Measurements from ENCODE around the gene CPSF7. TPM values are rescaled to one million over a fixed set of nuclear protein-coding genes. Genes with fewer than 3 reads are reported as not detected.

The CPSF7 gene
- polyA plus RNA-seq, 1 of the 3 experiments (the other 2 are of a cell fraction) = 44.0 TPM

DNA sequence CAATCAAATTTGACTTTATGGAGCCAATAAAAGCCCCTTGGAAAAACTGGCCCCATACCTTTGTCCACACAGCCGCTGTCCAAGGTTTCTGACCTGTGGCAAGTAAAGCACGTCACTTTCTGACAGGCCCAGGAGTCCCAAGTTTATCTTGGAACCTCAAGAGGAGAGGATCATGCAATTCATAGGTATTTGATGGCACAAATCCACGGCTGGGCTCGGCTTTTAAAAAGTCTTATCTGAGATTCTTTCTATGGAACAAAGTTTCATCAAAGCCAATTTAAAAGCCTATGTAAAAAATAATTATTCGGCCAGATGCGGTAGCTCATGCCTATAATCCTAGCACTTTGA, 54.0 kb downstream of the CPSF7 start:
- WGBS (ENCODE audit: low lambda C conversion rate) = 97% methylated on average over 6 of the region's 6 CpGs
- no peak overlapping the region for H3K4me2 ChIP-seq
- no peaks in the 10 kb centered on the region for H3K27me3 ChIP-seq (ENCODE audit: insufficient read depth)
- H3F3A ChIP-seq (replicated peaks; ENCODE audit: insufficient read depth) = peaks cover 9% of the 10 kb centered on the region
- H3K9me3 ChIP-seq = peaks cover 9% of the 10 kb centered on the region; the same call in 1 of the 2 replicates
- H4K20me1 ChIP-seq (ENCODE audit: insufficient read depth) = no peaks in the 10 kb centered on the region
- H3K27ac ChIP-seq (ENCODE audit: low read depth in 2 of 2, low read length in 1 of 2) = no peak overlapping the region
- H3K4me1 ChIP-seq (ENCODE audit: control insufficient read depth in 1 of 2, insufficient read depth in 2 of 2, low read depth in 1 of 2, low read length in 1 of 2) = peaks cover 0 to 7% of the 10 kb centered on the region in 2 experiments; a peak in 1 of 4 replicates
- peaks cover 3 to 44% of the 10 kb centered on the region in 2 experiments for H3K36me3 ChIP-seq (replicated peaks in 1 of 2; ENCODE audit: control insufficient read depth in 1 of 2, insufficient read depth in 2 of 2, low read length in 1 of 2)
- no peaks in the 10 kb centered on the region for H3K9me2 ChIP-seq
- DNase-seq = no peak
- no peaks in the 10 kb centered on the region for H3K79me2 ChIP-seq (ENCODE audit: insufficient read depth)
- H3K9ac ChIP-seq = no peak overlapping the region
- no peak overlapping the region for H2AFZ ChIP-seq (ENCODE audit: low read depth)
- ChIA-PET POLR2A (no interaction called here), CTCF (interaction anchor here (1.9 to 3.7 kb wide), 2 partner anchors 10 to 39 kb away, joined by 8 to 27 read pairs; no protein-coding TSS in a partner anchor)
- no peak overlapping the region for H3K4me3 ChIP-seq (ENCODE audit: low read depth in 2 of 2, low read length in 1 of 2)
- no peak for TF ChIP-seq RCOR1 (IDR thresholded peaks at IDR 0.05; ENCODE audit: low read length)
- TF ChIP-seq, protein P1, sequence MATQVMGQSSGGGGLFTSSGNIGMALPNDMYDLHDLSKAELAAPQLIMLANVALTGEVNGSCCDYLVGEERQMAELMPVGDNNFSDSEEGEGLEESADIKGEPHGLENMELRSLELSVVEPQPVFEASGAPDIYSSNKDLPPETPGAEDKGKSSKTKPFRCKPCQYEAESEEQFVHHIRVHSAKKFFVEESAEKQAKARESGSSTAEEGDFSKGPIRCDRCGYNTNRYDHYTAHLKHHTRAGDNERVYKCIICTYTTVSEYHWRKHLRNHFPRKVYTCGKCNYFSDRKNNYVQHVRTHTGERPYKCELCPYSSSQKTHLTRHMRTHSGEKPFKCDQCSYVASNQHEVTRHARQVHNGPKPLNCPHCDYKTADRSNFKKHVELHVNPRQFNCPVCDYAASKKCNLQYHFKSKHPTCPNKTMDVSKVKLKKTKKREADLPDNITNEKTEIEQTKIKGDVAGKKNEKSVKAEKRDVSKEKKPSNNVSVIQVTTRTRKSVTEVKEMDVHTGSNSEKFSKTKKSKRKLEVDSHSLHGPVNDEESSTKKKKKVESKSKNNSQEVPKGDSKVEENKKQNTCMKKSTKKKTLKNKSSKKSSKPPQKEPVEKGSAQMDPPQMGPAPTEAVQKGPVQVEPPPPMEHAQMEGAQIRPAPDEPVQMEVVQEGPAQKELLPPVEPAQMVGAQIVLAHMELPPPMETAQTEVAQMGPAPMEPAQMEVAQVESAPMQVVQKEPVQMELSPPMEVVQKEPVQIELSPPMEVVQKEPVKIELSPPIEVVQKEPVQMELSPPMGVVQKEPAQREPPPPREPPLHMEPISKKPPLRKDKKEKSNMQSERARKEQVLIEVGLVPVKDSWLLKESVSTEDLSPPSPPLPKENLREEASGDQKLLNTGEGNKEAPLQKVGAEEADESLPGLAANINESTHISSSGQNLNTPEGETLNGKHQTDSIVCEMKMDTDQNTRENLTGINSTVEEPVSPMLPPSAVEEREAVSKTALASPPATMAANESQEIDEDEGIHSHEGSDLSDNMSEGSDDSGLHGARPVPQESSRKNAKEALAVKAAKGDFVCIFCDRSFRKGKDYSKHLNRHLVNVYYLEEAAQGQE (IDR thresholded peaks at IDR 0.05; ENCODE audit: low read depth, low read length) = 0 out of 2 replicates have a peak, but pooled peaks have one; percentile 16

DNA sequence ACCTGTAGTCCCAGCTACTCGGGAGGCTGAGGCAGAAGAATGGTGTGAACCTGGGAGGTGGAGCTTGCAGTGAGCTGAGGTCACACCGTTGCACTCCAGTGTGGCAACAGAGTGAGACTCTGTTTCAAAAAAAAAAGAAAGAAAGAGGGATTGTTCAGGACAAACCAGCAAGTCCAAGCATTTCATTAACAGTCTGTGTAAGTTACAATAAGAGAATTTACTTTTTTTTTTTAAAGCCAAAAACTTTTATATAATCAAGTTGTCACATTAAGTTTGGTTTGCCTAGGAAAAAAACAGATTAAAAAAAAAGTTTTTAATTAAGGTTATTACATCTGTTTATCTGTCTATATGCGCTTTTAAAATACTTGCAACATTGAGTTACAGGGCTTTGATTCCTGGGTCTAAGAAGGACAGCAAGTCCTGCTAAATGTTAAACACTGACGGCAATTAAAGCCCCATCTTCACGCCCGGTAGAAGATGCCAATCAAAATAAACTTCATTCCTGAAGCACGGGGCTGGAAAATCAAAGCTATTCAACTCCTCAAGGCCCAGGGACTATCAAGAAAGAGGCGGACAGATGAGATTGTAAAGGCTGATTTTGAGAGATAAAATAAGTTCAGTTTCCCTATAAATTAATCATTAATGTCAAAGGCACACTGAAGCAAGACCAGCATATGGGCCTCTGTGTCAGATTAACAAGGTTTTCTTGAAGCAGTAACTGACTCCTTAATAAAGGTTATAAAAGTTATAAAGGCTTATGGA, 56.9 kb downstream of the CPSF7 start:
- no peak overlapping the region; a peak in 1 of 4 replicates for H3K4me3 ChIP-seq (ENCODE audit: low read depth in 2 of 2, low read length in 1 of 2)

More for the DNA sequence above, 56.9 kb downstream of the CPSF7 start:
- Histone ChIP-seq H3K4me2 (no peak overlapping the region), H3F3A (replicated peaks; ENCODE audit: insufficient read depth) (peaks cover 9% of the 10 kb centered on the region), H3K27ac (ENCODE audit: low read depth in 2 of 2, low read length in 1 of 2) (no peak overlapping the region), H3K9me3 (peaks cover 9% of the 10 kb centered on the region; the same call in 1 of the 2 replicates), H3K79me2 (ENCODE audit: insufficient read depth) (no peaks in the 10 kb centered on the region; the same call in 1 of the 2 replicates), H3K4me1 (ENCODE audit: control insufficient read depth in 1 of 2, insufficient read depth in 2 of 2, low read depth in 1 of 2, low read length in 1 of 2) (no peaks in the 10 kb centered on the region), H3K9me2 (no peaks in the 10 kb centered on the region), H4K20me1 (ENCODE audit: insufficient read depth) (no peaks in the 10 kb centered on the region), H3K27me3 (ENCODE audit: insufficient read depth) (no peaks in the 10 kb centered on the region), H3K36me3 (replicated peaks in 1 of 2; ENCODE audit: control insufficient read depth in 1 of 2, insufficient read depth in 2 of 2, low read length in 1 of 2) (peaks cover 28 to 69% of the 10 kb centered on the region in 2 experiments), H2AFZ (ENCODE audit: low read depth) (no peak overlapping the region), H3K9ac (no peak overlapping the region)
- ChIA-PET POLR2A (interaction anchor here (0.8 to 2.5 kb wide), 2 partner anchors 10 to 11 kb away, joined by 4 to 19 read pairs; partner anchors contain the start of genes CYB561A3 and TMEM138), CTCF (interaction anchor here (1.0 to 1.1 kb wide), 2 partner anchors 9 to 37 kb away, joined by 3 to 4 read pairs; no protein-coding TSS in a partner anchor)
- no peak for DNase-seq
- TF ChIP-seq ELF1 (IDR thresholded peaks at IDR 0.05) = no peak
- no peak for TF ChIP-seq GABPA (IDR thresholded peaks at IDR 0.05; ENCODE audit: low read depth)
- TF ChIP-seq, protein P2, sequence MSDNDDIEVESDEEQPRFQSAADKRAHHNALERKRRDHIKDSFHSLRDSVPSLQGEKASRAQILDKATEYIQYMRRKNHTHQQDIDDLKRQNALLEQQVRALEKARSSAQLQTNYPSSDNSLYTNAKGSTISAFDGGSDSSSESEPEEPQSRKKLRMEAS (IDR thresholded peaks at IDR 0.05; ENCODE audit: low read depth) = no peak
- TF ChIP-seq SIN3A (IDR thresholded peaks at IDR 0.05; ENCODE audit: borderline replicate concordance, low read depth, low read length) = no peak
- TF ChIP-seq, protein P3, sequence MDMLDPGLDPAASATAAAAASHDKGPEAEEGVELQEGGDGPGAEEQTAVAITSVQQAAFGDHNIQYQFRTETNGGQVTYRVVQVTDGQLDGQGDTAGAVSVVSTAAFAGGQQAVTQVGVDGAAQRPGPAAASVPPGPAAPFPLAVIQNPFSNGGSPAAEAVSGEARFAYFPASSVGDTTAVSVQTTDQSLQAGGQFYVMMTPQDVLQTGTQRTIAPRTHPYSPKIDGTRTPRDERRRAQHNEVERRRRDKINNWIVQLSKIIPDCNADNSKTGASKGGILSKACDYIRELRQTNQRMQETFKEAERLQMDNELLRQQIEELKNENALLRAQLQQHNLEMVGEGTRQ (IDR thresholded peaks at IDR 0.05; ENCODE audit: borderline replicate concordance, low read depth, low read length) = no peak
- no peak for TF ChIP-seq RFX5 (IDR thresholded peaks at IDR 0.05; ENCODE audit: low read length)
- TF ChIP-seq, protein P4, sequence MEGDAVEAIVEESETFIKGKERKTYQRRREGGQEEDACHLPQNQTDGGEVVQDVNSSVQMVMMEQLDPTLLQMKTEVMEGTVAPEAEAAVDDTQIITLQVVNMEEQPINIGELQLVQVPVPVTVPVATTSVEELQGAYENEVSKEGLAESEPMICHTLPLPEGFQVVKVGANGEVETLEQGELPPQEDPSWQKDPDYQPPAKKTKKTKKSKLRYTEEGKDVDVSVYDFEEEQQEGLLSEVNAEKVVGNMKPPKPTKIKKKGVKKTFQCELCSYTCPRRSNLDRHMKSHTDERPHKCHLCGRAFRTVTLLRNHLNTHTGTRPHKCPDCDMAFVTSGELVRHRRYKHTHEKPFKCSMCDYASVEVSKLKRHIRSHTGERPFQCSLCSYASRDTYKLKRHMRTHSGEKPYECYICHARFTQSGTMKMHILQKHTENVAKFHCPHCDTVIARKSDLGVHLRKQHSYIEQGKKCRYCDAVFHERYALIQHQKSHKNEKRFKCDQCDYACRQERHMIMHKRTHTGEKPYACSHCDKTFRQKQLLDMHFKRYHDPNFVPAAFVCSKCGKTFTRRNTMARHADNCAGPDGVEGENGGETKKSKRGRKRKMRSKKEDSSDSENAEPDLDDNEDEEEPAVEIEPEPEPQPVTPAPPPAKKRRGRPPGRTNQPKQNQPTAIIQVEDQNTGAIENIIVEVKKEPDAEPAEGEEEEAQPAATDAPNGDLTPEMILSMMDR (IDR thresholded peaks at IDR 0.05) = no peak
- no peak for TF ChIP-seq SMC3 (IDR thresholded peaks at IDR 0.05; ENCODE audit: low read depth, low read length)
- TF ChIP-seq, protein P5, sequence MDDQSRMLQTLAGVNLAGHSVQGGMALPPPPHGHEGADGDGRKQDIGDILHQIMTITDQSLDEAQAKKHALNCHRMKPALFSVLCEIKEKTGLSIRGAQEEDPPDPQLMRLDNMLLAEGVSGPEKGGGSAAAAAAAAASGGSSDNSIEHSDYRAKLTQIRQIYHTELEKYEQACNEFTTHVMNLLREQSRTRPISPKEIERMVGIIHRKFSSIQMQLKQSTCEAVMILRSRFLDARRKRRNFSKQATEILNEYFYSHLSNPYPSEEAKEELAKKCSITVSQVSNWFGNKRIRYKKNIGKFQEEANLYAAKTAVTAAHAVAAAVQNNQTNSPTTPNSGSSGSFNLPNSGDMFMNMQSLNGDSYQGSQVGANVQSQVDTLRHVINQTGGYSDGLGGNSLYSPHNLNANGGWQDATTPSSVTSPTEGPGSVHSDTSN (IDR thresholded peaks at IDR 0.05) = no peak
- TF ChIP-seq NFIC (IDR thresholded peaks at IDR 0.05; ENCODE audit: borderline replicate concordance) = no peak
- TF ChIP-seq TAF1 (IDR thresholded peaks at IDR 0.05; ENCODE audit: borderline replicate concordance, low read depth, low read length) = no peak
- no peak for TF ChIP-seq FOXM1 (IDR thresholded peaks at IDR 0.05; ENCODE audit: low read depth)
- TF ChIP-seq, protein P6, sequence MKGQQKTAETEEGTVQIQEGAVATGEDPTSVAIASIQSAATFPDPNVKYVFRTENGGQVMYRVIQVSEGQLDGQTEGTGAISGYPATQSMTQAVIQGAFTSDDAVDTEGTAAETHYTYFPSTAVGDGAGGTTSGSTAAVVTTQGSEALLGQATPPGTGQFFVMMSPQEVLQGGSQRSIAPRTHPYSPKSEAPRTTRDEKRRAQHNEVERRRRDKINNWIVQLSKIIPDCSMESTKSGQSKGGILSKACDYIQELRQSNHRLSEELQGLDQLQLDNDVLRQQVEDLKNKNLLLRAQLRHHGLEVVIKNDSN (IDR thresholded peaks at IDR 0.05; ENCODE audit: borderline replicate concordance, low read depth) = no peak
- 95% methylated on average over 8 of the region's 8 CpGs for WGBS (ENCODE audit: low lambda C conversion rate)
